ENCODE data around the gene GON4L.
"Not testable (repeated sequence)": the region's sequence is repeated elsewhere in the genome, so short reads cannot be mapped to it uniquely, and the experiment has no call there.

Gene GON4L

GRCh38 chr1:155748141-155748540 lies 108.9 kb downstream of the GON4L start:
- not testable (repeated sequence) for DNase-seq (ENCODE audit: low read depth)

GRCh38 chr1:155747586-155747985 lies 109.4 kb downstream of the GON4L start:
- not testable (repeated sequence) for DNase-seq (ENCODE audit: low read depth)

GRCh38 chr1:155745284-155746228 lies 111.5 kb downstream of the GON4L start:
- peak; percentile 97 for DNase-seq (ENCODE audit: low read depth)

GRCh38 chr1:155744711-155745283 lies 112.2 kb downstream of the GON4L start:
- no peak for DNase-seq (ENCODE audit: low read depth)

GRCh38 chr1:155741908-155742307 lies 115.1 kb downstream of the GON4L start:
- DNase-seq (ENCODE audit: low read depth), result no peak

GRCh38 chr1:155740995-155741394 lies 116.0 kb downstream of the GON4L start:
- DNase-seq (ENCODE audit: low read depth), result no peak

GRCh38 chr1:155729031-155729898 lies 127.7 kb downstream of the GON4L start:
- no peak for DNase-seq (ENCODE audit: low read depth)

- no peak for DNase-seq (ENCODE audit: low read depth)
Measured at GRCh38 chr1:155725142-155725541, 131.9 kb downstream of the GON4L start.

- no peak for DNase-seq (ENCODE audit: low read depth)
Measured at GRCh38 chr1:155719703-155720102, 137.3 kb downstream of the GON4L start.

GRCh38 chr1:155718524-155719115 lies 138.4 kb downstream of the GON4L start:
- DNase-seq (ENCODE audit: low read depth), result not testable (repeated sequence)

- DNase-seq (ENCODE audit: low read depth), result no peak
Measured at GRCh38 chr1:155717041-155717440, 140.0 kb downstream of the GON4L start.

- DNase-seq (ENCODE audit: low read depth), result no peak
Measured at GRCh38 chr1:155715777-155716176, 141.2 kb downstream of the GON4L start.

GRCh38 chr1:155715056-155715455 lies 142.0 kb downstream of the GON4L start:
- not testable (repeated sequence) for DNase-seq (ENCODE audit: low read depth)

GRCh38 chr1:155713075-155713474 lies 143.9 kb downstream of the GON4L start:
- DNase-seq (ENCODE audit: low read depth), result no peak

- DNase-seq (ENCODE audit: low read depth), result not testable (repeated sequence)
Measured at GRCh38 chr1:155712636-155713035, 144.4 kb downstream of the GON4L start.

- DNase-seq (ENCODE audit: low read depth), result not testable (repeated sequence)
Measured at GRCh38 chr1:155711457-155711856, 145.6 kb downstream of the GON4L start.

- no peak for DNase-seq (ENCODE audit: low read depth)
Measured at GRCh38 chr1:155709391-155709790, 147.6 kb downstream of the GON4L start.

- DNase-seq (ENCODE audit: low read depth), result no peak
Measured at GRCh38 chr1:155706139-155706538, 150.9 kb downstream of the GON4L start.

- DNase-seq (ENCODE audit: low read depth), result not testable (repeated sequence)
Measured at GRCh38 chr1:155704414-155704813, 152.6 kb downstream of the GON4L start.

GRCh38 chr1:155703216-155703615 lies 153.8 kb downstream of the GON4L start:
- no peak for DNase-seq (ENCODE audit: low read depth)

- DNase-seq (ENCODE audit: low read depth), result not testable (repeated sequence)
Measured at GRCh38 chr1:155701675-155702074, 155.3 kb downstream of the GON4L start.
